Kidney (tissue), 14 donors: ENCODE data around the gene CHRM2. TPM values are rescaled to one million over a fixed set of nuclear protein-coding genes. Genes with fewer than 3 reads are reported as not detected.

Experiments
- DNase-seq, 5 donors: peaks; one replicate each; pipeline ENCODE4 v3.0.0-alpha.2; 2013 to 2020
- FAIRE-seq: peaks from 2 replicates; lab custom pipeline; 2012; peaks lifted over from hg19 to GRCh38; lab: Jason Lieb, UNC
- H3K27ac ChIP-seq, 2 donors: one replicate each; pipeline ENCODE4 v1.7.0; 2013; ENCODE audit warnings: low read depth in 2 of 2, low read length in 2 of 2, inconsistent platforms in 1 of 2
- H3K27me3 ChIP-seq: one replicate; pipeline ENCODE4 v1.7.1; 2013; ENCODE audit warnings: low read length, inconsistent platforms; ENCODE audit not compliant: control insufficient read depth, insufficient read depth
- H3K36me3 ChIP-seq, 3 donors: one replicate each; pipeline versions ENCODE4 v1.7.0 to v1.7.1; 2013; ENCODE audit warnings: low read length in 3 of 3, control low read depth in 1 of 3, inconsistent platforms in 1 of 3; ENCODE audit not compliant: insufficient read depth in 3 of 3, control insufficient read depth in 2 of 3
- H3K4me1 ChIP-seq, 3 donors: one replicate each; pipeline versions ENCODE4 v1.7.0 to v1.7.1; 2013; ENCODE audit warnings: low read length in 3 of 3, inconsistent platforms in 1 of 3, low read depth in 1 of 3; ENCODE audit not compliant: control insufficient read depth in 2 of 3, insufficient read depth in 2 of 3
- H3K4me3 ChIP-seq, 3 donors: one replicate each; pipeline versions ENCODE4 v1.7.0 to v1.8.1; 2013; ENCODE audit warnings: low read length in 3 of 3, control low read depth in 1 of 3, inconsistent platforms in 1 of 3
- H3K9ac ChIP-seq, 3 donors: one replicate each; pipeline versions ENCODE4 v1.7.0 to v1.7.1; 2013; ENCODE audit warnings: low read length in 3 of 3, control low read depth in 1 of 3, inconsistent platforms in 1 of 3
- H3K9me3 ChIP-seq, 3 donors: one replicate each; pipeline versions ENCODE4 v1.7.0 to v1.7.1; 2013; ENCODE audit warnings: low read length in 3 of 3, control low read depth in 1 of 3, inconsistent platforms in 1 of 3; ENCODE audit not compliant: control insufficient read depth in 2 of 3, insufficient read depth in 1 of 3
- intact Hi-C: fragments of 100-400 bp; cut with DNase I; formaldehyde crosslinking; loops from one replicate; pipeline ENCODE4 v1.11.1; 2022
- polyA plus RNA-seq: library from polyadenylated mRNA; stranded (reverse); fragments of 350-450 nt; fragmentation: Illumina TruSeq; extraction: RNeasy Lipid Tissue Mini Kit (QIAGEN cat#74804); gene quantifications from one replicate; pipeline ENCODE4 v1.2.3, GENCODE V29; 2014; ENCODE audit warnings: low read depth, low replicate concordance; ENCODE audit not compliant: insufficient read depth
- total RNA-seq: library from RNA; stranded (reverse); fragmentation: NEBNext Ultra II Directional; extraction: Animal tissue kit (Norgen Biotek cat#: 25700); gene quantifications from one replicate; pipeline ENCODE4 v1.2.1, GENCODE V29; 2021
- TF ChIP-seq, protein P1 (sequence below): IDR thresholded peaks from 3 replicates; pipeline ENCODE4 v1.5.1; 2012; ENCODE audit warnings: mild to moderate bottlenecking, moderate library complexity, borderline replicate concordance; ENCODE audit not compliant: insufficient read depth; ENCODE audit errors: extremely low read depth
- donor health status: control.
- donor health status: control.
- donor health status: control.
- donor health status: control.
- donor health status: control.
- donor health status: DM: yes; HTN: yes; CAD: no.
- donor health status: Normal renal cell carcinoma (clear cell type).

Gene CHRM2
- total and polyA plus RNA-seq, 2 donors from 2014 or later: not detected

GRCh38 chr7:136925044-136925443 lies 56.6 kb downstream of the CHRM2 start:
- Histone ChIP-seq H3K4me3 (no peak overlapping the region), H3K9me3 (no peaks in the 10 kb centered on the region), H3K27me3 (no peaks in the 10 kb centered on the region), H3K27ac (no peak overlapping the region), H3K9ac (no peak overlapping the region), H3K36me3 (no peaks in the 10 kb centered on the region), H3K4me1 (no peaks in the 10 kb centered on the region)
- intact Hi-C loops: no loop called here
- TF ChIP-seq, protein P1, sequence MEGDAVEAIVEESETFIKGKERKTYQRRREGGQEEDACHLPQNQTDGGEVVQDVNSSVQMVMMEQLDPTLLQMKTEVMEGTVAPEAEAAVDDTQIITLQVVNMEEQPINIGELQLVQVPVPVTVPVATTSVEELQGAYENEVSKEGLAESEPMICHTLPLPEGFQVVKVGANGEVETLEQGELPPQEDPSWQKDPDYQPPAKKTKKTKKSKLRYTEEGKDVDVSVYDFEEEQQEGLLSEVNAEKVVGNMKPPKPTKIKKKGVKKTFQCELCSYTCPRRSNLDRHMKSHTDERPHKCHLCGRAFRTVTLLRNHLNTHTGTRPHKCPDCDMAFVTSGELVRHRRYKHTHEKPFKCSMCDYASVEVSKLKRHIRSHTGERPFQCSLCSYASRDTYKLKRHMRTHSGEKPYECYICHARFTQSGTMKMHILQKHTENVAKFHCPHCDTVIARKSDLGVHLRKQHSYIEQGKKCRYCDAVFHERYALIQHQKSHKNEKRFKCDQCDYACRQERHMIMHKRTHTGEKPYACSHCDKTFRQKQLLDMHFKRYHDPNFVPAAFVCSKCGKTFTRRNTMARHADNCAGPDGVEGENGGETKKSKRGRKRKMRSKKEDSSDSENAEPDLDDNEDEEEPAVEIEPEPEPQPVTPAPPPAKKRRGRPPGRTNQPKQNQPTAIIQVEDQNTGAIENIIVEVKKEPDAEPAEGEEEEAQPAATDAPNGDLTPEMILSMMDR: no peak
- DNase-seq (peak in 2 of 5 donors; percentile 15 to 56), FAIRE-seq (no peak)

GRCh38 chr7:136925556-136925955 lies 57.1 kb downstream of the CHRM2 start:
- H3K27me3 ChIP-seq: no peaks in the 10 kb centered on the region
- FAIRE-seq: no peak
- intact Hi-C loops: no loop called here
- H3K4me1 ChIP-seq: no peaks in the 10 kb centered on the region
- peak in 1 of 5 donors; percentile 3 for DNase-seq
- H3K9me3 ChIP-seq: no peaks in the 10 kb centered on the region
- H3K36me3 ChIP-seq: no peaks in the 10 kb centered on the region
- no peak overlapping the region for H3K27ac ChIP-seq
- TF ChIP-seq, protein P1: no peak
- no peak overlapping the region for H3K4me3 ChIP-seq
- no peak overlapping the region for H3K9ac ChIP-seq

DNA sequence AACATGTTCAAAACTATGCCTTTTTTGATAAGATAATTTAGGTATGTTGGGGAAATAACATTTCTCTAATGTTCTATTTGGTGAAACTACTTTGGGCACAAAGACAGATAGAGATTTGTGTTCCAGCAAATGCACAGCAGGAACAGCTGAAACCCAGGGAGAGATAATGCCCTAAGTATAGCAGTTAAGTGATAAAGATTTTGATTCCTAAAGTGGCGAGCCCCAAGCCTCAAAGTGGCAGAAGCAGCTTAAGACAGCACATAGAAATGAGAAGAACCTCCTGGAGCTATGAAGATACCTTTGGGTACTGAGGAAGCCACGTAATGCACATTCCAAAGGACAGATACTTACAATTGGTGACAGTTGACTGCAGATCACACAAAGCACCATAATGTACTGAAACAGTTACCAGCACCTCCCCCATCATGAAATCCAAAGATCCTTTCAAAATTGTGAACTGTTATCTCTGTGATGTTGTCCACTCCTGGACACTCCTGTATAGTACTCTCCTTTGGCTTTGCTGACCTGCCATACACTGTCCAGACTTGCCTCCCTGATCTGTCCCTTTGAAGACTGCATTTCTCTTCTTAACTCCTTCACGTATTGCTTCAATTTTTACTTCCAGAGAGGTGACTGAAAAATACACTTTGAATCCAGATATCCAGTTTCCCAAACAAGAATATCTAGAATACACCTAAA lies 62.9 kb downstream of the CHRM2 start:
- TF ChIP-seq, protein P1: no peak
- intact Hi-C loops: no loop called here
- DNase-seq: no peak
- H3K27me3 ChIP-seq: no peaks in the 10 kb centered on the region
- H3K36me3 ChIP-seq: no peaks in the 10 kb centered on the region
- no peak for FAIRE-seq
- no peak overlapping the region for H3K9ac ChIP-seq
- no peak overlapping the region for H3K27ac ChIP-seq
- H3K4me3 ChIP-seq: no peak overlapping the region
- H3K9me3 ChIP-seq: no peaks in the 10 kb centered on the region
- H3K4me1 ChIP-seq: no peaks in the 10 kb centered on the region
